Esophagus squamous epithelium (tissue), 5 donors: Measurements from ENCODE around the gene ZNF699. TPM values are rescaled to one million over a fixed set of nuclear protein-coding genes. Genes with fewer than 3 reads are reported as not detected.

Source experiments
- DNase-seq: peaks from one replicate; lab custom pipeline; 2025; lab: John Stamatoyannopoulos, UW
- H3K27ac ChIP-seq, 4 donors: fragments of 200-600 bp; sonication (generic); one replicate each; pipeline ENCODE4 v1.5.1; 2016 to 2019; ENCODE audit warnings: mild to moderate bottlenecking in 1 of 4
- H3K27me3 ChIP-seq, 4 donors: fragments of 200-600 bp; sonication (generic); 1 replicate in 3 of 4; 2 replicates in 1 of 4; pipeline versions ENCODE4 v1.5.1 to v1.6.0; 2017 to 2021; ENCODE audit warnings: antibody characterized with exemption in 1 of 4
- H3K36me3 ChIP-seq, 3 donors: fragments of 200-600 bp; sonication (generic); one replicate each; pipeline ENCODE4 v1.5.1; 2016 to 2019
- H3K4me1 ChIP-seq, 3 donors: fragments of 200-600 bp; sonication (generic); one replicate each; pipeline ENCODE4 v1.5.1; 2017 to 2019
- H3K4me3 ChIP-seq, 4 donors: fragments of 200-600 bp; sonication (generic); 1 replicate in 3 of 4; 2 replicates in 1 of 4; pipeline ENCODE4 v1.5.1; 2016 to 2019; ENCODE audit warnings: mild to moderate bottlenecking in 2 of 4, moderate library complexity in 1 of 4
- H3K9me3 ChIP-seq, 3 donors: fragments of 200-600 bp; sonication (generic); one replicate each; pipeline ENCODE4 v1.5.1; 2016 to 2019
- CTCF ChIP-seq, 6 experiments: fragments of 450-650 bp in 4 of 6; fragments of 200-600 bp in 2 of 6; sonication (generic) in 2 of 6; IDR thresholded peaks; one replicate each; pipeline ENCODE4 v1.5.1; 2016 to 2019; ENCODE audit warnings: antibody characterized with exemption in 6 of 6, mild to moderate bottlenecking in 4 of 6, moderate library complexity in 4 of 6
- POLR2A ChIP-seq, 4 donors: fragments of 450-650 bp; IDR thresholded peaks; one replicate each; pipeline ENCODE4 v1.6.1; 2017; ENCODE audit warnings: antibody characterized with exemption in 4 of 4, mild to moderate bottlenecking in 4 of 4, moderate library complexity in 3 of 4
- WGBS, 2 donors: methylation state at CpG; one replicate each; pipeline ENCODE4 v1.1.5; 2018; 5-methylcytosine and 5-hydroxymethylcytosine counted together
- intact Hi-C: fragments of 100-400 bp; cut with DNase I; formaldehyde crosslinking; loops from one replicate; pipeline ENCODE4 v1.15.0; 2022
- total RNA-seq, 4 donors: library from RNA; depleted of rRNA; stranded (reverse); fragments of >200 nt; gene quantifications; one replicate each; pipeline ENCODE4 v1.1.0, GENCODE V29; 2016
- donor health status: DM: yes; HTN: yes; CAD: no.

The ZNF699 gene
- total RNA-seq: 10 to 100 TPM in 1 of 4 donors, 1 to 10 TPM in 3; 4.3 to 17.7 (median 4.5) TPM

- TF ChIP-seq CTCF (IDR thresholded peaks at IDR 0.05) (no peak), POLR2A (IDR thresholded peaks at IDR 0.05) (peak in 2 of 4 donors; percentile 85 to 86)
- Histone ChIP-seq H3K27me3 (no peaks in the 10 kb centered on the region), H3K36me3 (peaks cover 0 to 26% (median 5%) of the 10 kb centered on the region in 3 donors), H3K9me3 (peaks cover 0 to 25% (median 8%) of the 10 kb centered on the region in 3 donors), H3K4me1 (peaks cover 5 to 30% (median 7%) of the 10 kb centered on the region in 3 donors), H3K4me3 (peak within 1 kb of the TSS; percentile 50 to 92 (median 74)), H3K27ac (peak within 1 kb of the TSS; percentile 93 to 100 (median 96))
- DNase-seq: peak; percentile 88
- intact Hi-C loops: no loop called here
- 0% methylated on average over 13 to 19 of the region's 63 CpGs for WGBS, 2 donors
Measured at GRCh38 chr19:9309139-9309973, at the start of gene ZNF699. TSS of gene ZNF699 (minus strand) at chr19:9309838. CDS start at chr19:9305119, 4,719 bp downstream.

GRCh38 chr19:9354651-9355050, 45.0 kb upstream of the ZNF699 start:
- H3K4me1 ChIP-seq: no peaks in the 10 kb centered on the region
- peaks cover 0 to 98% (median 65%) of the 10 kb centered on the region in 3 donors for H3K9me3 ChIP-seq
- intact Hi-C loops: no loop called here
- H3K4me3 ChIP-seq: no peak overlapping the region
- peaks cover 0 to 42% (median 0%) of the 10 kb centered on the region in 3 donors for H3K36me3 ChIP-seq
- WGBS, 2 donors: 92 to 100% methylated on average over 2 of the region's 2 CpGs
- TF ChIP-seq POLR2A (IDR thresholded peaks at IDR 0.05): no peak
- TF ChIP-seq CTCF (IDR thresholded peaks at IDR 0.05): no peak
- H3K27ac ChIP-seq: no peak overlapping the region
- H3K27me3 ChIP-seq: no peaks in the 10 kb centered on the region
- DNase-seq: no peak

- Histone ChIP-seq H3K4me3 (no peak overlapping the region), H3K27ac (no peak overlapping the region), H3K9me3 (peaks cover 0 to 98% (median 64%) of the 10 kb centered on the region in 3 donors), H3K4me1 (no peaks in the 10 kb centered on the region), H3K27me3 (no peaks in the 10 kb centered on the region), H3K36me3 (peaks cover 0 to 51% (median 0%) of the 10 kb centered on the region in 3 donors)
- DNase-seq: no peak
- TF ChIP-seq CTCF (IDR thresholded peaks at IDR 0.05) (no peak), POLR2A (IDR thresholded peaks at IDR 0.05) (no peak)
- intact Hi-C loops: no loop called here
Measured at GRCh38 chr19:9353011-9353410, 43.4 kb upstream of the ZNF699 start.

GRCh38 chr19:9352505-9352904, 42.9 kb upstream of the ZNF699 start:
- WGBS, 2 donors: 94 to 95% methylated on average over 2 of the region's 2 CpGs
- no peaks in the 10 kb centered on the region for H3K4me1 ChIP-seq
- no peak for TF ChIP-seq POLR2A (IDR thresholded peaks at IDR 0.05)
- TF ChIP-seq CTCF (IDR thresholded peaks at IDR 0.05): no peak
- H3K4me3 ChIP-seq: no peak overlapping the region
- intact Hi-C loops: no loop called here
- no peaks in the 10 kb centered on the region for H3K27me3 ChIP-seq
- peaks cover 0 to 49% (median 0%) of the 10 kb centered on the region in 3 donors for H3K36me3 ChIP-seq
- DNase-seq: no peak
- H3K9me3 ChIP-seq: peaks cover 0 to 98% (median 64%) of the 10 kb centered on the region in 3 donors
- H3K27ac ChIP-seq: no peak overlapping the region

- intact Hi-C loops: no loop called here
- no peak overlapping the region for H3K27ac ChIP-seq
- TF ChIP-seq POLR2A (IDR thresholded peaks at IDR 0.05) (no peak), CTCF (IDR thresholded peaks at IDR 0.05) (no peak)
- no peak for DNase-seq
- no peak overlapping the region for H3K4me3 ChIP-seq
- H3K27me3 ChIP-seq: no peaks in the 10 kb centered on the region
- H3K36me3 ChIP-seq: peaks cover 0 to 50% (median 0%) of the 10 kb centered on the region in 3 donors
- peaks cover 5 to 98% (median 73%) of the 10 kb centered on the region in 3 donors for H3K9me3 ChIP-seq
- no peaks in the 10 kb centered on the region for H3K4me1 ChIP-seq
- WGBS, 2 donors: 95 to 99% methylated on average over 22 of the region's 22 CpGs
Measured at GRCh38 chr19:9348671-9349070, 39.0 kb upstream of the ZNF699 start.
